Keratinocyte (primary cell): ENCODE data around the gene SMYD3. TPM values are rescaled to one million over a fixed set of nuclear protein-coding genes. Genes with fewer than 3 reads are reported as not detected.

ENCODE experiments used
- DNase-seq: peaks from one replicate; pipeline ENCODE4 v3.0.0-alpha.2; 2011; ENCODE audit warnings: low read depth, missing footprints, low spot score
- FAIRE-seq: peaks from 2 replicates; lab custom pipeline; 2011; peaks lifted over from hg19 to GRCh38; lab: Jason Lieb, UNC
- H2AFZ ChIP-seq: 2 replicates; pipeline ENCODE4 v1.6.0; 2012; ENCODE audit warnings: low read length, control low read depth, inconsistent platforms; ENCODE audit not compliant: control insufficient read depth
- H3K27ac ChIP-seq: 2 replicates; pipeline ENCODE4 v1.5.1; 2011; ENCODE audit warnings: low read length; ENCODE audit not compliant: control insufficient read depth, insufficient read depth
- H3K27me3 ChIP-seq: 3 replicates; pipeline ENCODE4 v1.6.0; 2011; ENCODE audit warnings: low read length; ENCODE audit not compliant: control insufficient read depth, insufficient read depth; ENCODE audit errors: extremely low read depth
- H3K36me3 ChIP-seq, 2 experiments: 2 replicates in 1 of 2; 3 replicates in 1 of 2; pipeline ENCODE4 v1.5.1; 2011; ENCODE audit warnings: low read length in 2 of 2, mild to moderate bottlenecking in 1 of 2; ENCODE audit not compliant: control insufficient read depth in 2 of 2, insufficient read depth in 2 of 2; ENCODE audit errors: extremely low read depth in 1 of 2
- H3K4me1 ChIP-seq: 3 replicates; pipeline ENCODE4 v1.5.1; 2011; ENCODE audit warnings: low read length; ENCODE audit not compliant: control insufficient read depth, insufficient read depth; ENCODE audit errors: extremely low read depth
- H3K4me2 ChIP-seq: 3 replicates; pipeline ENCODE4 v1.6.0; 2011; ENCODE audit warnings: low read depth, low read length; ENCODE audit not compliant: control insufficient read depth, insufficient read depth; ENCODE audit errors: extremely low read depth
- H3K4me3 ChIP-seq, 3 experiments: fragments of 200-600 bp in 1 of 3; sonication (generic) in 1 of 3; 2 replicates in 2 of 3; 3 replicates in 1 of 3; pipeline ENCODE4 v1.5.1; 2011 to 2016; ENCODE audit warnings: low read length in 3 of 3, mild to moderate bottlenecking in 3 of 3, control low read depth in 2 of 3, inconsistent platforms in 1 of 3, low read depth in 1 of 3, mixed read lengths in 1 of 3, mixed run types in 1 of 3, moderate library complexity in 1 of 3; ENCODE audit not compliant: control insufficient read depth in 2 of 3, insufficient read depth in 2 of 3; ENCODE audit errors: extremely low read depth in 1 of 3
- H3K79me2 ChIP-seq: 2 replicates; pipeline ENCODE4 v1.6.0; 2012; ENCODE audit warnings: low read length; ENCODE audit not compliant: control insufficient read depth, insufficient read depth
- H3K9ac ChIP-seq: 3 replicates; pipeline ENCODE4 v1.6.0; 2011; ENCODE audit warnings: low read length; ENCODE audit not compliant: control insufficient read depth, insufficient read depth; ENCODE audit errors: extremely low read depth
- H3K9me1 ChIP-seq: 3 replicates; pipeline ENCODE4 v1.6.0; 2011; ENCODE audit warnings: low read length; ENCODE audit not compliant: control insufficient read depth, insufficient read depth; ENCODE audit errors: extremely low read depth
- H3K9me3 ChIP-seq: 2 replicates; pipeline ENCODE4 v1.5.1; 2012; ENCODE audit warnings: low read depth, low read length; ENCODE audit not compliant: control insufficient read depth
- H4K20me1 ChIP-seq: 3 replicates; pipeline ENCODE4 v1.6.0; 2011; ENCODE audit warnings: low read length; ENCODE audit not compliant: control insufficient read depth, insufficient read depth; ENCODE audit errors: extremely low read depth
- EZH2 ChIP-seq: IDR thresholded peaks from one replicate; pipeline ENCODE4 v1.6.1; 2012; ENCODE audit warnings: inconsistent platforms, mild to moderate bottlenecking, low read length, moderate library complexity
- dilution Hi-C: fragments of 300-500 bp; cut with MboI; formaldehyde crosslinking; loops from one replicate; pipeline ENCODE4 v1.7.0; 2020; ENCODE audit warnings: low sequenced_read_pairs; ENCODE audit not compliant: extremely low pct_ligation_motif_present
- polyA plus RNA-seq, 5 experiments: library from polyadenylated mRNA; depleted of rRNA in 3 of 5; stranded (reverse) in 3 of 5; stranded (forward) in 1 of 5; unstranded in 1 of 5; fragments of >200 nt; gene quantifications; 1 replicate in 1 of 5; 2 replicates in 3 of 5; 3 replicates in 1 of 5; pipeline versions ENCODE4 v1.2.1 to v1.2.3, GENCODE V29; 2011 to 2012; ENCODE audit warnings: missing spikeins in 2 of 5, low read depth in 1 of 5, low replicate concordance in 1 of 5
- TF ChIP-seq, protein P1 (sequence below), 3 experiments: IDR thresholded peaks in 1 of 3; conservative IDR thresholded peaks in 1 of 3; optimal IDR thresholded peaks in 1 of 3; 2 replicates in 2 of 3; 3 replicates in 1 of 3; pipeline versions ENCODE3 to v1.5.1; 2011; ENCODE audit warnings: low read length in 3 of 3, mild to moderate bottlenecking in 3 of 3, moderate library complexity in 2 of 3, control low read depth in 1 of 3, inconsistent platforms in 1 of 3; ENCODE audit not compliant: insufficient read depth in 2 of 3; ENCODE audit errors: extremely low read depth in 1 of 3

Gene SMYD3
- polyA plus RNA-seq, 1 donor (not counting 4 experiments of a cell fraction or from before 2014, with no cell fraction given) = 31.0 TPM

DNA sequence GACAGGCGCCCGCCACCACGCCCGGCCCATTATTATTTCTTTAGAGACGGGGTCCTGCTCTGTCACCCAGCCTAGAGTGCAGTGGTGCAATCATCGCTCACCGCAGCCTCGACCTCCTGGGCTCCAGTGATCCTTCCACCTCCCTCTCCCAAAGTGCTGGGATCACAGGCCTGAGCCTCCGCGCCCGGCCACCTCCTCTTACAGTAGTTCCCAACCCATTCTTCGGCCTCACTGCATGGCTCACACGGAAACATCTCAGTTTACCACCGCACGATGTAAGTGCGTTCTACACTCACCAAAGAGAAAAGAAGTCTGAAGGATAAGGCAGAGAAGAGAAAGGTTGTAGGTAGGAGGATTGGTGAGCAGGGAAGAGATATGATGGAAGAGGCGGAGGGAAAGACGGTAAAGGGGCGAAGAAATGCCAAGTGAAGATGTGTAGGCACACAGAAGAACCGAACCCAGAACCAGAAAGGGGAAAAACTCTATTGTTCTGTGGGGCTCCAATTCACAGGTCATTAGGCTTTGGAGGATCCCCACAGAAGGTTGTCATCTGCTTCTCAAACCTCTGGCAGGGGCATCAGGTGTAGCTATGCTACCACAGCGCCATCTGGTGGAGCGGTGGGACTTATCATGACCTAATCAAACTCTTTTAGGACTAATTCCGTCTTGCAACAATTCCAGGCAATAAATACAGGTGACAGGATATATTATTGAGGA lies 504.2 kb downstream of the SMYD3 start:
- Histone ChIP-seq H2AFZ (no peak overlapping the region), H3K9me1 (no peaks in the 10 kb centered on the region), H4K20me1 (no peaks in the 10 kb centered on the region), H3K79me2 (no peaks in the 10 kb centered on the region), H3K27me3 (no peaks in the 10 kb centered on the region), H3K27ac (no peak overlapping the region), H3K4me2 (no peak overlapping the region), H3K4me3 (no peak overlapping the region), H3K36me3 (no peaks in the 10 kb centered on the region), H3K9me3 (no peaks in the 10 kb centered on the region), H3K9ac (no peak overlapping the region), H3K4me1 (peaks cover 19% of the 10 kb centered on the region)
- TF ChIP-seq EZH2 = no peak
- TF ChIP-seq, protein P1, sequence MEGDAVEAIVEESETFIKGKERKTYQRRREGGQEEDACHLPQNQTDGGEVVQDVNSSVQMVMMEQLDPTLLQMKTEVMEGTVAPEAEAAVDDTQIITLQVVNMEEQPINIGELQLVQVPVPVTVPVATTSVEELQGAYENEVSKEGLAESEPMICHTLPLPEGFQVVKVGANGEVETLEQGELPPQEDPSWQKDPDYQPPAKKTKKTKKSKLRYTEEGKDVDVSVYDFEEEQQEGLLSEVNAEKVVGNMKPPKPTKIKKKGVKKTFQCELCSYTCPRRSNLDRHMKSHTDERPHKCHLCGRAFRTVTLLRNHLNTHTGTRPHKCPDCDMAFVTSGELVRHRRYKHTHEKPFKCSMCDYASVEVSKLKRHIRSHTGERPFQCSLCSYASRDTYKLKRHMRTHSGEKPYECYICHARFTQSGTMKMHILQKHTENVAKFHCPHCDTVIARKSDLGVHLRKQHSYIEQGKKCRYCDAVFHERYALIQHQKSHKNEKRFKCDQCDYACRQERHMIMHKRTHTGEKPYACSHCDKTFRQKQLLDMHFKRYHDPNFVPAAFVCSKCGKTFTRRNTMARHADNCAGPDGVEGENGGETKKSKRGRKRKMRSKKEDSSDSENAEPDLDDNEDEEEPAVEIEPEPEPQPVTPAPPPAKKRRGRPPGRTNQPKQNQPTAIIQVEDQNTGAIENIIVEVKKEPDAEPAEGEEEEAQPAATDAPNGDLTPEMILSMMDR (optimal IDR thresholded peaks at IDR 0.05 in 1 of 3, IDR thresholded peaks at IDR 0.05 in 1 of 3, conservative IDR thresholded peaks at IDR 0.05 in 1 of 3; ENCODE audit: extremely low read depth in 1 of 3, insufficient read depth in 2 of 3, low read length in 3 of 3) = peak; percentile 77 to 89 (median 85)
- dilution Hi-C loops = no loop called here
- DNase-seq (no peak), FAIRE-seq (peak; percentile 26)

DNA sequence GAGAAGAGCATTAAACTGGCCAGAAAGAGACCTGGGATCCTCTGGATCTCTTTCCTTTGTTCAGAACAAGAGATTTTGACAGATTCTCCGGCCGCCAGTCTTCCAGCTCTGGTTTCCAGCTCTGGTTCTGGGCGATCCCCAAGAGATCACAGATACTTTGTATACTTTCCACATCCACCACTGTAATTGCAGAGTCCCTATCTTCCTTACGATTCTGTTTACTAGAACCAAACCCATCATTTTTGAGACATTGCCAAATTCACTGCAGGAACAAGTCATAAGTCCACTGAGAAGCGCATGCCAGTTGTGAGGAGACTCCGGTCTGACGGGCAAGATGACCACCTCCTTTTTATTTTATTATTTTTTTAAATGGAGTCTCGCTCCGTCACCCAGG lies 505.2 kb downstream of the SMYD3 start:
- H3K79me2 ChIP-seq = no peaks in the 10 kb centered on the region
- H3K27ac ChIP-seq = no peak overlapping the region
- H3K9me1 ChIP-seq = no peaks in the 10 kb centered on the region
- no peak overlapping the region for H3K4me3 ChIP-seq
- H3K4me2 ChIP-seq = no peak overlapping the region
- TF ChIP-seq, protein P1 (optimal IDR thresholded peaks at IDR 0.05 in 1 of 3, IDR thresholded peaks at IDR 0.05 in 1 of 3, conservative IDR thresholded peaks at IDR 0.05 in 1 of 3; ENCODE audit: extremely low read depth in 1 of 3, insufficient read depth in 2 of 3, low read length in 3 of 3) = no peak
- no peak for TF ChIP-seq EZH2
- no peaks in the 10 kb centered on the region for H4K20me1 ChIP-seq
- DNase-seq (no peak), FAIRE-seq (no peak)
- no peak overlapping the region for H3K9ac ChIP-seq
- no peak overlapping the region for H2AFZ ChIP-seq
- peaks cover 27% of the 10 kb centered on the region for H3K4me1 ChIP-seq
- no peaks in the 10 kb centered on the region for H3K9me3 ChIP-seq
- no peaks in the 10 kb centered on the region for H3K36me3 ChIP-seq
- no peaks in the 10 kb centered on the region for H3K27me3 ChIP-seq
- dilution Hi-C loops = no loop called here
